Ovary (tissue), 9 donors: ENCODE results near the gene HPS5. TPM values are rescaled to one million over a fixed set of nuclear protein-coding genes. Genes with fewer than 3 reads are reported as not detected.

ENCODE experiments used
- DNase-seq, 5 donors: peaks; one replicate each; pipeline ENCODE4 v3.0.0-alpha.2; 2019 to 2020
- H3K27ac ChIP-seq, 2 donors: fragments of 200-600 bp; one replicate each; pipeline versions ENCODE4 v1.5.1 to v1.8.0; 2019 to 2022
- H3K27me3 ChIP-seq: fragments of 200-600 bp; one replicate; pipeline ENCODE4 v1.8.0; 2022
- H3K36me3 ChIP-seq: fragments of 200-600 bp; sonication (generic); one replicate; pipeline ENCODE4 v1.5.1; 2019
- H3K4me1 ChIP-seq: one replicate; pipeline ENCODE4 v1.8.1; 2013; ENCODE audit warnings: mild to moderate bottlenecking, moderate library complexity; ENCODE audit not compliant: insufficient read depth
- H3K4me3 ChIP-seq: fragments of 200-600 bp; sonication (generic); one replicate; pipeline ENCODE4 v1.5.1; 2017
- H3K9me3 ChIP-seq, 2 donors: fragments of 200-600 bp in 1 of 2; sonication (generic) in 1 of 2; one replicate each; pipeline versions ENCODE4 v1.5.1 to v1.8.1; 2013 to 2019; ENCODE audit warnings: mild to moderate bottlenecking in 1 of 2, moderate library complexity in 1 of 2
- CTCF ChIP-seq, 3 donors: fragments of 450-650 bp in 2 of 3; fragments of 200-600 bp in 1 of 3; IDR thresholded peaks; one replicate each; pipeline versions ENCODE4 v1.5.1 to v1.8.0; 2016 to 2022; ENCODE audit warnings: antibody characterized with exemption in 3 of 3, mild to moderate bottlenecking in 1 of 3
- EP300 ChIP-seq: sonication (generic); formaldehyde crosslinking; IDR thresholded peaks from one replicate; pipeline ENCODE4 v1.6.1; 2017; ENCODE audit warnings: antibody characterized with exemption
- POLR2A ChIP-seq: fragments of 450-650 bp; IDR thresholded peaks from one replicate; pipeline ENCODE4 v1.6.1; 2017; ENCODE audit warnings: antibody characterized with exemption, mild to moderate bottlenecking, moderate library complexity
- WGBS, 3 donors: extraction: QIAGEN DNeasy Blood & Tissue Kit in 1 of 3; methylation state at CpG; one replicate each; pipeline versions ENCODE4 v1.1.5 to v1.1.7; 2013 to 2017; 5-methylcytosine and 5-hydroxymethylcytosine counted together
- intact Hi-C, 4 donors: fragments of 100-400 bp; cut with DNase I; formaldehyde crosslinking; loops; one replicate each; pipeline versions ENCODE4 v1.11.0 to v1.15.1; 2022 to 2023
- polyA plus RNA-seq, 2 donors: library from polyadenylated mRNA; stranded (reverse); fragments of 200-250 nt in 1 of 2; fragments of 350-450 nt in 1 of 2; fragmentation: Illumina TruSeq in 1 of 2; extraction: RNeasy Lipid Tissue Mini Kit (QIAGEN cat#74804) in 1 of 2; gene quantifications; one replicate each; pipeline ENCODE4 v1.2.3, GENCODE V29; 2013 to 2014
- total RNA-seq, 7 donors: library from RNA; depleted of rRNA in 2 of 7; stranded (reverse); fragments of >200 nt in 2 of 7; fragmentation: NEBNext Ultra II Directional in 3 of 7; extraction: Animal tissue kit (Norgen Biotek cat#: 25700) in 3 of 7; gene quantifications; one replicate each; pipeline versions ENCODE4 v1.1.0 to v1.2.4, GENCODE V29; 2016 to 2023
- donor health status: DM: no; HTN: no; CAD: no; lungs with moderate emphysema.
- donor health status: DM: no; HTN: no; CAD: no.
- donor health status: Bipolar disorder and iron deficiency.
- donor health status: DM: yes; HTN: yes; CAD: no.
- donor health status: DM: no; HTN: no; CAD: no.
- donor health status: DM: yes; HTN: yes; CAD: no.

Gene HPS5
- total and polyA plus RNA-seq, 9 donors: 11.0 to 32.7 (median 18.5) TPM

GRCh38 chr11:18315893-18316292 is 6.0 kb downstream of the HPS5 start:
- 95 to 100% (median 98%) methylated on average over 2 of the region's 2 CpGs for WGBS, 3 donors
- no peak for DNase-seq
- Histone ChIP-seq H3K9me3 (no peaks in the 10 kb centered on the region), H3K4me1 (peaks cover 18% of the 10 kb centered on the region), H3K36me3 (no peaks in the 10 kb centered on the region), H3K27me3 (no peaks in the 10 kb centered on the region), H3K27ac (no peak overlapping the region), H3K4me3 (no peak overlapping the region)
- intact Hi-C loops: no loop called here
- TF ChIP-seq EP300: no peak
- no peak for TF ChIP-seq CTCF (IDR thresholded peaks at IDR 0.05)

- DNase-seq: no peak
- Histone ChIP-seq H3K27ac (no peak overlapping the region), H3K4me1 (peaks cover 18% of the 10 kb centered on the region), H3K36me3 (no peaks in the 10 kb centered on the region), H3K4me3 (no peak overlapping the region), H3K27me3 (no peaks in the 10 kb centered on the region), H3K9me3 (no peaks in the 10 kb centered on the region)
- no peak for TF ChIP-seq EP300
- TF ChIP-seq POLR2A: no peak
- TF ChIP-seq CTCF (IDR thresholded peaks at IDR 0.05): no peak
- WGBS, 3 donors: 63 to 76% (median 72%) methylated on average over 9 of the region's 9 CpGs
- intact Hi-C loops: no loop called here
Measured at GRCh38 chr11:18314784-18315523, 7.0 kb downstream of the HPS5 start.

GRCh38 chr11:18313965-18314763 is 7.8 kb downstream of the HPS5 start:
- Histone ChIP-seq H3K27ac (peak overlapping the region in 1 of 2 donors; percentile 2), H3K4me3 (no peak overlapping the region), H3K9me3 (no peaks in the 10 kb centered on the region), H3K36me3 (no peaks in the 10 kb centered on the region), H3K27me3 (no peaks in the 10 kb centered on the region), H3K4me1 (peaks cover 18% of the 10 kb centered on the region)
- TF ChIP-seq CTCF (IDR thresholded peaks at IDR 0.05) (no peak), POLR2A (no peak), EP300 (no peak)
- DNase-seq: peak; percentile 19 to 60 (median 29)
- intact Hi-C loops: no loop called here
- WGBS, 3 donors: 66 to 76% (median 76%) methylated on average over 10 of the region's 10 CpGs

GRCh38 chr11:18312663-18313420 is 9.1 kb downstream of the HPS5 start:
- Histone ChIP-seq H3K4me1 (peaks cover 18% of the 10 kb centered on the region), H3K27me3 (no peaks in the 10 kb centered on the region), H3K27ac (peak overlapping the region in 1 of 2 donors; percentile 29), H3K4me3 (no peak overlapping the region), H3K36me3 (no peaks in the 10 kb centered on the region), H3K9me3 (no peaks in the 10 kb centered on the region)
- no peak for TF ChIP-seq POLR2A
- no peak for TF ChIP-seq EP300
- no peak for TF ChIP-seq CTCF (IDR thresholded peaks at IDR 0.05)
- DNase-seq: no peak
- intact Hi-C loops: no loop called here
- WGBS, 3 donors: 4 to 28% (median 6%) methylated on average over 2 of the region's 2 CpGs
